SK-N-SH treated with all-trans-retinoic acid at 6 μM for 48 hours (cell line): ENCODE data around the gene EMCN.

Experiments used
- ATAC-seq: fragments of 200-7000 bp; cut with Tn5 transposase; 3 replicates; pipeline ENCODE4 v1.9.1; 2020; ENCODE audit warnings: mild to moderate bottlenecking, moderate library complexity
- ARNTL ChIP-seq: fragments of 450-650 bp; formaldehyde crosslinking; IDR thresholded peaks from 2 replicates; pipeline ENCODE4 v1.5.0; 2020; ENCODE audit warnings: low read depth, mild to moderate bottlenecking, moderate library complexity, borderline replicate concordance
- BACH2 ChIP-seq: fragments of 250-450 bp; sonication (Bioruptor Pico); IDR thresholded peaks from 2 replicates; pipeline ENCODE4 v1.9.0; 2021; ENCODE audit warnings: mild to moderate bottlenecking, borderline replicate concordance
- CSDC2 ChIP-seq: fragments of 250-450 bp; sonication (Bioruptor Pico); IDR thresholded peaks from 2 replicates; pipeline ENCODE4 v1.5.0; 2020; ENCODE audit warnings: mild to moderate bottlenecking, moderate library complexity
- GLIS3 ChIP-seq: fragments of 250-450 bp; sonication (Bioruptor Pico); IDR thresholded peaks from 2 replicates; pipeline ENCODE4 v1.5.0; 2020; ENCODE audit warnings: mild to moderate bottlenecking, moderate library complexity
- ISL1 ChIP-seq: fragments of 250-450 bp; sonication (Bioruptor Pico); IDR thresholded peaks from 2 replicates; pipeline ENCODE4 v2.1.2; 2022; ENCODE audit warnings: mild to moderate bottlenecking, moderate library complexity
- OSR1 ChIP-seq: fragments of 250-450 bp; sonication (Bioruptor Pico); IDR thresholded peaks from 2 replicates; pipeline ENCODE4 v1.8.0; 2022; ENCODE audit warnings: moderate library complexity, mild to moderate bottlenecking, inconsistent platforms
- PPARA ChIP-seq: fragments of 250-450 bp; sonication (Bioruptor Pico); IDR thresholded peaks from 2 replicates; pipeline ENCODE4 v1.5.0; 2020; ENCODE audit warnings: mild to moderate bottlenecking, borderline replicate concordance
- RARB ChIP-seq: fragments of 250-450 bp; sonication (Bioruptor Pico); IDR thresholded peaks from 2 replicates; pipeline ENCODE4 v1.8.0; 2021; ENCODE audit warnings: mild to moderate bottlenecking, moderate library complexity
- SNAI2 ChIP-seq: fragments of 250-450 bp; sonication (Bioruptor Pico); IDR thresholded peaks from 2 replicates; pipeline ENCODE4 v1.5.0; 2020; ENCODE audit warnings: mild to moderate bottlenecking, moderate library complexity
- TCF4 ChIP-seq: fragments of 250-450 bp; sonication (Bioruptor Pico); IDR thresholded peaks from 2 replicates; pipeline ENCODE4 v1.8.0; 2021; ENCODE audit warnings: mild to moderate bottlenecking, moderate library complexity, borderline replicate concordance
- TOX ChIP-seq: fragments of 250-450 bp; sonication (Bioruptor Pico); IDR thresholded peaks from 2 replicates; pipeline ENCODE4 v1.8.0; 2021; ENCODE audit warnings: mild to moderate bottlenecking, moderate library complexity, borderline replicate concordance
- ZFP3 ChIP-seq: fragments of 250-450 bp; sonication (Bioruptor Pico); IDR thresholded peaks from 2 replicates; pipeline ENCODE4 v1.5.0; 2020; ENCODE audit warnings: mild to moderate bottlenecking, moderate library complexity
- ZFP30 ChIP-seq: fragments of 450-650 bp; formaldehyde crosslinking; IDR thresholded peaks from 2 replicates; pipeline ENCODE4 v1.5.0; 2022; ENCODE audit warnings: mild to moderate bottlenecking, moderate library complexity
- ZNF565 ChIP-seq: fragments of 450-650 bp; formaldehyde crosslinking; conservative IDR thresholded peaks from 2 replicates; pipeline ENCODE4 v1.5.0; 2020; ENCODE audit warnings: low read depth, mild to moderate bottlenecking, moderate library complexity
- ZNF70 ChIP-seq: fragments of 450-650 bp; formaldehyde crosslinking; IDR thresholded peaks from 2 replicates; pipeline ENCODE4 v1.5.0; 2020; ENCODE audit warnings: mild to moderate bottlenecking, moderate library complexity
- ZNF8 ChIP-seq: fragments of 450-650 bp; formaldehyde crosslinking; IDR thresholded peaks from 2 replicates; pipeline ENCODE4 v1.5.0; 2020; ENCODE audit warnings: mild to moderate bottlenecking, moderate library complexity
- TF ChIP-seq, protein P1 (sequence below): fragments of 250-450 bp; sonication (Bioruptor Pico); IDR thresholded peaks from 2 replicates; pipeline ENCODE4 v1.8.0; 2021; ENCODE audit warnings: low read depth, mild to moderate bottlenecking, moderate library complexity, borderline replicate concordance
- TF ChIP-seq, protein P2 (sequence below): fragments of 250-450 bp; sonication (Bioruptor Pico); IDR thresholded peaks from 2 replicates; pipeline ENCODE4 v1.5.0; 2020; ENCODE audit warnings: mild to moderate bottlenecking, moderate library complexity
- TF ChIP-seq, protein P3 (sequence below): fragments of 250-450 bp; sonication (Bioruptor Pico); IDR thresholded peaks from 2 replicates; pipeline ENCODE4 v1.5.1; 2021; ENCODE audit warnings: mild to moderate bottlenecking, moderate library complexity

The EMCN gene

DNA sequence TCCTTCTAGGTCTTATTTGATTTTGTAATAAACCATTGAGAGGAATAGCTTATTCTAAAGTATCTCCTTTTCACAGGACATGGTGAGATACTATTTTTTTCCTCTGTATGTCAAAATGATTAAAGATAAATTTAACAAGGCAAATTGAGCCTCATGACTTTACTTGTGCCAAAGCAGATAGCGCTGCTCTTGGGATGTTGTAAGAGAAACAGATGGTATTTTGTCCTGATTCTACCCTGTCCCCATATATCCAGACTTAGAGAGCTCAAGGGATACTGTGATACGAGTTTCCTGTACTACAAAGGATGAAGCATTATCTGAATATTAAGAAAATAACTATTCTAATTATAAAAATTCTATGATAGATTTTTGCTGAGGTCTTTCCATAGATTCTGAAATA, 34.0 kb downstream of the EMCN start:
- ATAC-seq = no peak
- TF ChIP-seq TOX (no peak), PPARA (CRISPR knock-in tag) (no peak), ZFP30 (CRISPR knock-in tag) (no peak)

DNA sequence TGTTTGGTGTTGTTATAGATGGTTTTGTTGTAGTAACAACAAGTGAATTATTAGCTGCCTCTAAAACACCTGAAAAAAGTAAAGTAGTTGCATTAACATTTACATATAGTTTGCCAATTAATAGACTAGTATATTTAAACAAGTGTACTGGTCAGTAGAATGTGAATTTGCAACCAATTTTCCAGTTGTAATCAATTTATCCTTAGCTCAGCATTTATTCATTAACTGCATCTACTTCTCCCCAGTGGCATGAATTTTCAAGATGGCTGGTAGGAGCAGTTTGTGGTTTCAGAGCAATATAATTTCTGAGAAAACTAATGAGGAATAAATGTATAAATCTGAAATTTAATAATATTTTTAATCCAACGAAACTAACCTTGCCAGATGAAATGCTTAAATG, 37.9 kb downstream of the EMCN start:
- no peak for TF ChIP-seq TCF4
- no peak for TF ChIP-seq CSDC2 (CRISPR knock-in tag)
- no peak for TF ChIP-seq ZNF565 (CRISPR knock-in tag)
- no peak for ATAC-seq

DNA sequence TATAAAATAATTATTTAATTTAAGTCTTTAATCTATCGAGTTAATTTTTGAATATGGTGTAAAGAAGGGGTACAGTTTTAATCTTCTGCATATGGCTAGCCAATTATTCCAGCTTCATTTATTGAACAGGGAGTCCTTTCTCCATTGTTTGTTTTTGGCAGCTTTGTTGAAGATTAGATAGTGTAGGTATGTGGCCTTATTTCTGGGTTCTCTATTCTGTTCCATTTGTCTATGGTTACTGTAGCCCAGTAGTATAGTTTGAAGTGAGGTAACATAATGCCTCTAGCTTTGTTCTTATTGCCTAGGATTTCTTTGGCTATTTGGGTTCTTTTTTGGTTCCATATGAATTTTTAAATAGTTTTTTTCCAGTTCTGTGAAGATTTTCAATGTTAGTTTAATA, 48.3 kb downstream of the EMCN start:
- TF ChIP-seq TCF4 (no peak), ZNF565 (CRISPR knock-in tag) (no peak), ZNF8 (CRISPR knock-in tag) (no peak), PPARA (CRISPR knock-in tag) (no peak), OSR1 (CRISPR knock-in tag) (no peak), ARNTL (no peak), ISL1 (CRISPR knock-in tag) (no peak)
- TF ChIP-seq, protein P1, sequence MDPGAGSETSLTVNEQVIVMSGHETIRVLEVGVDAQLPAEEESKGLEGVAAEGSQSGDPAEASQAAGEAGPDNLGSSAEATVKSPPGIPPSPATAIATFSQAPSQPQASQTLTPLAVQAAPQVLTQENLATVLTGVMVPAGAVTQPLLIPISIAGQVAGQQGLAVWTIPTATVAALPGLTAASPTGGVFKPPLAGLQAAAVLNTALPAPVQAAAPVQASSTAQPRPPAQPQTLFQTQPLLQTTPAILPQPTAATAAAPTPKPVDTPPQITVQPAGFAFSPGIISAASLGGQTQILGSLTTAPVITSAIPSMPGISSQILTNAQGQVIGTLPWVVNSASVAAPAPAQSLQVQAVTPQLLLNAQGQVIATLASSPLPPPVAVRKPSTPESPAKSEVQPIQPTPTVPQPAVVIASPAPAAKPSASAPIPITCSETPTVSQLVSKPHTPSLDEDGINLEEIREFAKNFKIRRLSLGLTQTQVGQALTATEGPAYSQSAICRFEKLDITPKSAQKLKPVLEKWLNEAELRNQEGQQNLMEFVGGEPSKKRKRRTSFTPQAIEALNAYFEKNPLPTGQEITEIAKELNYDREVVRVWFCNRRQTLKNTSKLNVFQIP (CRISPR knock-in tag) = no peak
- TF ChIP-seq, protein P2, sequence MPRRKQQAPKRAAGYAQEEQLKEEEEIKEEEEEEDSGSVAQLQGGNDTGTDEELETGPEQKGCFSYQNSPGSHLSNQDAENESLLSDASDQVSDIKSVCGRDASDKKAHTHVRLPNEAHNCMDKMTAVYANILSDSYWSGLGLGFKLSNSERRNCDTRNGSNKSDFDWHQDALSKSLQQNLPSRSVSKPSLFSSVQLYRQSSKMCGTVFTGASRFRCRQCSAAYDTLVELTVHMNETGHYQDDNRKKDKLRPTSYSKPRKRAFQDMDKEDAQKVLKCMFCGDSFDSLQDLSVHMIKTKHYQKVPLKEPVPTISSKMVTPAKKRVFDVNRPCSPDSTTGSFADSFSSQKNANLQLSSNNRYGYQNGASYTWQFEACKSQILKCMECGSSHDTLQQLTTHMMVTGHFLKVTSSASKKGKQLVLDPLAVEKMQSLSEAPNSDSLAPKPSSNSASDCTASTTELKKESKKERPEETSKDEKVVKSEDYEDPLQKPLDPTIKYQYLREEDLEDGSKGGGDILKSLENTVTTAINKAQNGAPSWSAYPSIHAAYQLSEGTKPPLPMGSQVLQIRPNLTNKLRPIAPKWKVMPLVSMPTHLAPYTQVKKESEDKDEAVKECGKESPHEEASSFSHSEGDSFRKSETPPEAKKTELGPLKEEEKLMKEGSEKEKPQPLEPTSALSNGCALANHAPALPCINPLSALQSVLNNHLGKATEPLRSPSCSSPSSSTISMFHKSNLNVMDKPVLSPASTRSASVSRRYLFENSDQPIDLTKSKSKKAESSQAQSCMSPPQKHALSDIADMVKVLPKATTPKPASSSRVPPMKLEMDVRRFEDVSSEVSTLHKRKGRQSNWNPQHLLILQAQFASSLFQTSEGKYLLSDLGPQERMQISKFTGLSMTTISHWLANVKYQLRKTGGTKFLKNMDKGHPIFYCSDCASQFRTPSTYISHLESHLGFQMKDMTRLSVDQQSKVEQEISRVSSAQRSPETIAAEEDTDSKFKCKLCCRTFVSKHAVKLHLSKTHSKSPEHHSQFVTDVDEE = no peak
- ATAC-seq = no peak

DNA sequence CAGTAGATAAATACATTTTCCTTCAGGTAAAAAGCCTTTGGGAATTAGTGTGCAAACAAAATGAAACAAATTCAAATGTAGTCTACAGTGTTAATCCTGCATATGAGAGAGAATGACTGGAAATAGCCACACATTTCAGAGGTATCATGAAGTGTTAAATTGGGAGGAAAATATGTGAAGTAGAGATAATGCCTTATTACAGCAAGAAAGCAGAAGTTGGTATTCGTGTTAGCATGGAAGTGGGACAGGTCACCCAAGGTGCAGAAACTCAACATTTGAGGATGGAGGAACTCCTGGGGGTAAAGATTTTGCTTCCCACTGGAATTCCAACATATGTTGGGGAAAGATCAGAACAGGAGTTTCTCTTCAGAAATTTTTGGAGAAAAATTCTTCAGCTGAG, 51.3 kb downstream of the EMCN start:
- TF ChIP-seq ZNF70 (CRISPR knock-in tag) = no peak
- TF ChIP-seq CSDC2 (CRISPR knock-in tag) = no peak
- TF ChIP-seq ZFP3 = no peak
- TF ChIP-seq, protein P3, sequence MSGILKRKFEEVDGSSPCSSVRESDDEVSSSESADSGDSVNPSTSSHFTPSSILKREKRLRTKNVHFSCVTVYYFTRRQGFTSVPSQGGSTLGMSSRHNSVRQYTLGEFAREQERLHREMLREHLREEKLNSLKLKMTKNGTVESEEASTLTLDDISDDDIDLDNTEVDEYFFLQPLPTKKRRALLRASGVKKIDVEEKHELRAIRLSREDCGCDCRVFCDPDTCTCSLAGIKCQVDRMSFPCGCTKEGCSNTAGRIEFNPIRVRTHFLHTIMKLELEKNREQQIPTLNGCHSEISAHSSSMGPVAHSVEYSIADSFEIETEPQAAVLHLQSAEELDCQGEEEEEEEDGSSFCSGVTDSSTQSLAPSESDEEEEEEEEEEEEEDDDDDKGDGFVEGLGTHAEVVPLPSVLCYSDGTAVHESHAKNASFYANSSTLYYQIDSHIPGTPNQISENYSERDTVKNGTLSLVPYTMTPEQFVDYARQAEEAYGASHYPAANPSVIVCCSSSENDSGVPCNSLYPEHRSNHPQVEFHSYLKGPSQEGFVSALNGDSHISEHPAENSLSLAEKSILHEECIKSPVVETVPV = no peak
- TF ChIP-seq, all 23 proteins: peak for 0
- ATAC-seq = no peak

DNA sequence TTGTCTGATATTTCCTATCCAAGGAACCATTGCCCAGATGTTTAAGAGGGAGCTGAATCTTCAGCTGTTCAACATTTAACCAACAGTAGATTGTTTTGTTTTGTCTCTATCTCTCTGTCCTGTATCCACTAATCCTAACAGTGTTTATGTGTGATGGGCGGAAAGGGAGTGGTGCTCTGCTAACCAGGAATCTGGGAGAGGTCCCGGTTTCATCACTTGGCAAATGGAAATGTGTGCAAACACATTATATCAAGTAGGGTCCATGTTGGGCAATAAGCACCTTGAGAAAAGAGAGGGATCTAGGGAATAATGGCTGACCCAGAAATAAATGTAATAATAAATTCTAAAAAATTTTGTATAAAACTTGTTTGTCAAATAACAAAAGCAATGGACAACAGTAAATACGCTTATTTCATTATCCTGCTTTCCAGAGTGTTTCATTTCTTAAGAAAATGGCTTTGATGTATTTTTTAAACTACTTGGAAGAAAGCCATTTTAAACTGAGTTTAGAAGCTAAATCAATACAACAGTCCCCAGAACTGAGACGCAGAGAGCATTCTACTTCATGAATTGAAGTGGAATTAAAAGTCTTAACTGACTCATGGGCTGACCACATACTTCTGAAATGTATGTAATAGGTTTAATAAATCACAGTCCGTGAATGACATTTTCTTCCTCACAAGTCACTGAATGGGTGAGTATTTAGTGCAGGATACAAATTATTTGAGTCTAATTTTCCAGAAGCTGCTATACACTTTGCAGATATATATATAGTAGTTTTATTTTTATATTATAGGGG, 55.8 kb downstream of the EMCN start:
- peak; percentile 85 for ATAC-seq
- TF ChIP-seq BACH2 (CRISPR knock-in tag) = no peak
- peak; percentile 80 for TF ChIP-seq ISL1 (CRISPR knock-in tag)

DNA sequence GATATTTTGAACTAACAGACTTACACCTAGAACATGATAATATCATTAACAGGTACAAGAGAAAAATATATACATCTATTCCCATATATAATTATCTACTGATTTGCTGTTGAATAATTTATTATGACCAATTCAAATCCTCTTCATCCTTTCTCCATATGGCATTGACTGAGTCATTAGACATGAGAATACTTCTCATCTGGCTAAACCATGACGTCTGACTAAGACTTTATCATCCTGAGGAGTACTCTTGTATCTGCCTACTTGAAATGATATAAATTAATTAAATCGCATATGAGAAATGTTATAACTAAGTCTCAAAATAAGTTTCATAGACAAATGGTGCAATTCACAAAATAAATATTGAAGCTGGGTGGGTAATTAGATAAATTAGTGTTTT, 67.4 kb downstream of the EMCN start:
- no peak for ATAC-seq
- TF ChIP-seq ZNF70 (CRISPR knock-in tag) (no peak), GLIS3 (CRISPR knock-in tag) (no peak), ARNTL (no peak), ISL1 (CRISPR knock-in tag) (no peak), ZFP3 (no peak), SNAI2 (CRISPR knock-in tag) (no peak), PPARA (CRISPR knock-in tag) (no peak), RARB (no peak)
- TF ChIP-seq, protein P1 (CRISPR knock-in tag) = no peak
- TF ChIP-seq, protein P2 = no peak
- TF ChIP-seq, all 23 proteins: peak for 0
